PC-9 (cell line): ENCODE measurements around the gene PLXDC1.

ENCODE experiments used
- CTCF ChIP-seq: fragments of 200-600 bp; sonication (generic); conservative IDR thresholded peaks from 2 replicates; pipeline ENCODE4 v1.6.1; 2017; ENCODE audit warnings: mixed run types, antibody characterized with exemption, mild to moderate bottlenecking, moderate library complexity
- EZH2 ChIP-seq: fragments of 200-600 bp; sonication (generic); IDR thresholded peaks from 2 replicates; pipeline ENCODE4 v1.8.0; 2017; ENCODE audit warnings: antibody characterized with exemption, low read depth

- no peak for TF ChIP-seq CTCF
- TF ChIP-seq EZH2, result no peak
Observed at GRCh38 chr17:39183045-39183444, 31.6 kb upstream of the PLXDC1 start.
